SU-DHL-6 (cell line): ENCODE data around the gene ATP11C.
"Not testable (repeated sequence)": the region's sequence is repeated elsewhere in the genome, so short reads cannot be mapped to it uniquely, and the experiment has no call there.

Source experiments
- H2AFZ ChIP-seq: fragments of 200-600 bp; sonication (generic); 2 replicates; pipeline ENCODE4 v1.6.1; 2014; ENCODE audit warnings: low read depth, mild to moderate bottlenecking, moderate library complexity, mixed read lengths, antibody characterized with exemption, low read length; ENCODE audit not compliant: severe bottlenecking
- H3F3A ChIP-seq: fragments of 200-600 bp; shearing (Covaris generic); 2 replicates; pipeline ENCODE4 v1.6.0; 2016; ENCODE audit warnings: antibody characterized with exemption, mild to moderate bottlenecking; ENCODE audit not compliant: insufficient read depth
- H3K27ac ChIP-seq: fragments of 200-600 bp; sonication (generic); 2 replicates; pipeline ENCODE4 v1.5.1; 2016; ENCODE audit warnings: low read depth, mild to moderate bottlenecking, low read length, moderate library complexity, mixed read lengths
- H3K27me3 ChIP-seq: fragments of 200-600 bp; sonication (generic), shearing (Covaris generic); 2 replicates; pipeline ENCODE4 v1.6.0; 2014; ENCODE audit warnings: mild to moderate bottlenecking, low read length
- H3K36me3 ChIP-seq: fragments of 200-600 bp; sonication (generic); 2 replicates; pipeline ENCODE4 v1.6.1; 2014; ENCODE audit warnings: mild to moderate bottlenecking, low read length, mixed read lengths
- H3K4me2 ChIP-seq: fragments of 300-600, 200-600 bp; shearing (Covaris generic), sonication (generic); 2 replicates; pipeline ENCODE4 v1.6.0; 2014; ENCODE audit warnings: low read length, low read depth, mild to moderate bottlenecking; ENCODE audit not compliant: poor library complexity, severe bottlenecking
- H3K4me3 ChIP-seq: fragments of 200-600 bp; sonication (generic); 2 replicates; pipeline ENCODE4 v1.5.1; 2014; ENCODE audit warnings: antibody characterized with exemption, low read length, mild to moderate bottlenecking, mixed read lengths; ENCODE audit not compliant: insufficient read depth, poor library complexity, severe bottlenecking
- H3K79me2 ChIP-seq: fragments of 200-600 bp; sonication (generic); 2 replicates; pipeline ENCODE4 v1.6.1; 2014; ENCODE audit warnings: mild to moderate bottlenecking, low read length, moderate library complexity; ENCODE audit not compliant: insufficient read depth
- H3K9ac ChIP-seq: fragments of 200-600 bp; sonication (generic); 2 replicates; pipeline ENCODE4 v1.7.0; 2014; ENCODE audit warnings: mild to moderate bottlenecking, low read length
- H3K9me2 ChIP-seq: fragments of 200-600 bp; sonication (generic); replicated peaks from 2 replicates; pipeline ENCODE4 v1.6.1; 2014; ENCODE audit warnings: low read length; ENCODE audit not compliant: insufficient read depth
- H3K9me3 ChIP-seq: fragments of 200-600 bp; sonication (generic); 2 replicates; pipeline ENCODE4 v1.6.1; 2014; ENCODE audit warnings: low read length, mixed read lengths; ENCODE audit not compliant: insufficient read depth
- H4K20me1 ChIP-seq: fragments of 200-600 bp; sonication (generic); 2 replicates; pipeline ENCODE4 v1.6.1; 2014; ENCODE audit warnings: low read depth, mild to moderate bottlenecking, antibody characterized with exemption, low read length, moderate library complexity, mixed read lengths
- CTCF ChIP-seq: fragments of 200-600 bp; sonication (generic); IDR thresholded peaks from one replicate; pipeline ENCODE4 v1.5.1; 2017; ENCODE audit warnings: antibody characterized with exemption, mild to moderate bottlenecking, low read length, moderate library complexity; ENCODE audit not compliant: insufficient read depth, poor library complexity, severe bottlenecking
- EZH2phosphoT487 ChIP-seq: fragments of 200-600 bp; sonication (generic), shearing (Covaris generic); conservative IDR thresholded peaks from 2 replicates; pipeline ENCODE4 v1.6.1; 2018; ENCODE audit warnings: mild to moderate bottlenecking, antibody characterized with exemption, low read length, moderate library complexity, mixed read lengths

ATP11C gene

GRCh38 chrX:139924696-139925095 lies 8.2 kb downstream of the ATP11C start:
- no peak overlapping the region for H2AFZ ChIP-seq
- H3K4me2 ChIP-seq, result no peak overlapping the region
- no peaks in the 10 kb centered on the region for H3K36me3 ChIP-seq
- no peaks in the 10 kb centered on the region for H3F3A ChIP-seq
- no peaks in the 10 kb centered on the region for H3K9me2 ChIP-seq
- no peak overlapping the region for H3K27ac ChIP-seq
- H3K4me3 ChIP-seq, result no peak overlapping the region
- H3K9me3 ChIP-seq, result no peaks in the 10 kb centered on the region
- no peaks in the 10 kb centered on the region for H3K27me3 ChIP-seq
- TF ChIP-seq EZH2phosphoT487, result no peak
- TF ChIP-seq CTCF, result no peak
- no peak overlapping the region for H3K9ac ChIP-seq
- 0 out of 2 replicates have a peak, but pooled peaks cover 3% of the 10 kb centered on the region for H4K20me1 ChIP-seq
- H3K79me2 ChIP-seq, result peaks cover 11% of the 10 kb centered on the region; the same call in 1 of the 2 replicates

GRCh38 chrX:139924069-139924695 lies 8.7 kb downstream of the ATP11C start:
- Histone ChIP-seq H2AFZ (no peak overlapping the region), H3K27ac (no peak overlapping the region), H3F3A (no peaks in the 10 kb centered on the region), H3K4me2 (no peak overlapping the region), H3K4me3 (no peak overlapping the region), H3K36me3 (no peaks in the 10 kb centered on the region), H3K9me3 (no peaks in the 10 kb centered on the region), H3K9me2 (no peaks in the 10 kb centered on the region), H4K20me1 (no peaks in the 10 kb centered on the region), H3K27me3 (no peaks in the 10 kb centered on the region), H3K9ac (no peak overlapping the region), H3K79me2 (peaks cover 10% of the 10 kb centered on the region; the same call in 1 of the 2 replicates)
- TF ChIP-seq CTCF (no peak), EZH2phosphoT487 (no peak)

GRCh38 chrX:139921142-139921541 lies 11.7 kb downstream of the ATP11C start:
- H3K4me3 ChIP-seq, H3K9ac ChIP-seq, H3K9me3 ChIP-seq, H3K9me2 ChIP-seq, H3F3A ChIP-seq, H3K27me3 ChIP-seq, H3K79me2 ChIP-seq, H3K36me3 ChIP-seq, H4K20me1 ChIP-seq, H2AFZ ChIP-seq, H3K27ac ChIP-seq, H3K4me2 ChIP-seq: not testable (repeated sequence)

GRCh38 chrX:139920316-139920715 lies 12.5 kb downstream of the ATP11C start:
- H4K20me1 ChIP-seq, result no peaks in the 10 kb centered on the region
- no peaks in the 10 kb centered on the region for H3K27me3 ChIP-seq
- no peak overlapping the region for H3K9ac ChIP-seq
- no peak overlapping the region for H2AFZ ChIP-seq
- no peaks in the 10 kb centered on the region for H3F3A ChIP-seq
- H3K36me3 ChIP-seq, result no peaks in the 10 kb centered on the region
- TF ChIP-seq EZH2phosphoT487 (no peak), CTCF (no peak)
- H3K4me2 ChIP-seq, result no peak overlapping the region
- no peaks in the 10 kb centered on the region for H3K9me3 ChIP-seq
- no peak overlapping the region for H3K27ac ChIP-seq
- no peak overlapping the region for H3K4me3 ChIP-seq
- no peaks in the 10 kb centered on the region for H3K79me2 ChIP-seq
- H3K9me2 ChIP-seq, result no peaks in the 10 kb centered on the region
